H9 (cell line): ENCODE results near the gene TUBB2B. TPM values are rescaled to one million over a fixed set of nuclear protein-coding genes. Genes with fewer than 3 reads are reported as not detected.

Source experiments
- DNase-seq: peaks from one replicate; pipeline ENCODE4 v3.0.0-alpha.2; 2017
- H2AFZ ChIP-seq: one replicate; pipeline ENCODE4 v1.6.1; 2013; ENCODE audit warnings: mild to moderate bottlenecking, low read length, control low read depth, moderate library complexity
- H2AK5ac ChIP-seq: 2 replicates; pipeline ENCODE4 v1.6.1; 2013; ENCODE audit warnings: low read length, control low read depth, mixed read lengths; ENCODE audit not compliant: insufficient read length
- H2BK120ac ChIP-seq: one replicate; pipeline ENCODE4 v1.6.1; 2013; ENCODE audit warnings: low read depth, mild to moderate bottlenecking, low read length, control low read depth, inconsistent platforms; ENCODE audit not compliant: poor library complexity, severe bottlenecking
- H2BK12ac ChIP-seq: 2 replicates; pipeline ENCODE4 v1.6.1; 2013; ENCODE audit warnings: low read length, control low read depth, mixed read lengths, low read depth; ENCODE audit not compliant: insufficient read length
- H2BK15ac ChIP-seq: 2 replicates; pipeline ENCODE4 v1.6.1; 2013; ENCODE audit warnings: low read depth, low read length, control low read depth
- H2BK20ac ChIP-seq: one replicate; pipeline ENCODE4 v1.6.1; 2013; ENCODE audit warnings: low read depth, mild to moderate bottlenecking, low read length, control low read depth, inconsistent platforms; ENCODE audit not compliant: poor library complexity, severe bottlenecking
- H2BK5ac ChIP-seq: 2 replicates; pipeline ENCODE4 v1.6.1; 2013; ENCODE audit warnings: low read length, control low read depth, mixed read lengths; ENCODE audit not compliant: insufficient read length
- H3K14ac ChIP-seq: 2 replicates; pipeline ENCODE4 v1.6.1; 2013; ENCODE audit warnings: low read length, control low read depth; ENCODE audit not compliant: insufficient read depth
- H3K18ac ChIP-seq: 2 replicates; pipeline ENCODE4 v1.6.1; 2013; ENCODE audit warnings: low read depth, mild to moderate bottlenecking, mixed read lengths, low read length, control low read depth; ENCODE audit not compliant: insufficient read length
- H3K23ac ChIP-seq: 2 replicates; pipeline ENCODE4 v1.6.1; 2013; ENCODE audit warnings: low read length, control low read depth, mixed read lengths, low read depth; ENCODE audit not compliant: insufficient read length
- H3K23me2 ChIP-seq: 2 replicates; pipeline ENCODE4 v1.6.1; 2013; ENCODE audit warnings: low read depth, mild to moderate bottlenecking, mixed read lengths, low read length, control low read depth; ENCODE audit not compliant: insufficient read length, poor library complexity, severe bottlenecking
- H3K27ac ChIP-seq: 2 replicates; pipeline ENCODE4 v1.5.1; 2013; ENCODE audit warnings: low read length, control low read depth, mixed read lengths, low read depth; ENCODE audit not compliant: insufficient read length
- H3K27me3 ChIP-seq: 2 replicates; pipeline ENCODE4 v1.6.1; 2013; ENCODE audit warnings: low read length, control low read depth, inconsistent platforms; ENCODE audit not compliant: insufficient read depth
- H3K4ac ChIP-seq: 2 replicates; pipeline ENCODE4 v1.6.1; 2013; ENCODE audit warnings: low read depth, mild to moderate bottlenecking, control low read depth, inconsistent platforms, low read length, moderate library complexity
- H3K4me1 ChIP-seq: 2 replicates; pipeline ENCODE4 v1.6.1; 2013; ENCODE audit warnings: low read length, control low read depth, inconsistent platforms; ENCODE audit not compliant: insufficient read depth
- H3K4me2 ChIP-seq: 2 replicates; pipeline ENCODE4 v1.6.1; 2013; ENCODE audit warnings: low read length, control low read depth, mixed read lengths; ENCODE audit not compliant: insufficient read length, insufficient read depth
- H3K56ac ChIP-seq: 2 replicates; pipeline ENCODE4 v1.6.1; 2013; ENCODE audit warnings: low read depth, mild to moderate bottlenecking, mixed read lengths, low read length, control low read depth; ENCODE audit not compliant: insufficient read length
- H3K79me1 ChIP-seq: 2 replicates; pipeline ENCODE4 v1.6.1; 2013; ENCODE audit warnings: low read depth, mild to moderate bottlenecking, moderate library complexity, low read length, control low read depth, inconsistent platforms; ENCODE audit not compliant: insufficient read depth, poor library complexity, severe bottlenecking
- H3K79me2 ChIP-seq: 2 replicates; pipeline ENCODE4 v1.6.1; 2013; ENCODE audit warnings: low read length, control low read depth, inconsistent platforms; ENCODE audit not compliant: insufficient read depth
- H3K9ac ChIP-seq: 2 replicates; pipeline ENCODE4 v1.6.1; 2013; ENCODE audit warnings: low read length, control low read depth, mixed read lengths; ENCODE audit not compliant: insufficient read length; ENCODE audit errors: extremely low read depth
- H3K9me3 ChIP-seq: one replicate; pipeline ENCODE4 v1.6.1; 2013; ENCODE audit warnings: low read depth, low read length, inconsistent platforms; ENCODE audit not compliant: control insufficient read depth
- H3T11ph ChIP-seq: one replicate; pipeline ENCODE4 v1.6.1; 2013; ENCODE audit warnings: mild to moderate bottlenecking, low read length, control low read depth, inconsistent platforms
- H4K20me1 ChIP-seq: one replicate; pipeline ENCODE4 v1.6.1; 2013; ENCODE audit not compliant: control insufficient read depth, insufficient read length, insufficient read depth
- H4K5ac ChIP-seq: 2 replicates; pipeline ENCODE4 v1.6.1; 2013; ENCODE audit warnings: low read depth, mild to moderate bottlenecking, mixed read lengths, low read length, control low read depth; ENCODE audit not compliant: insufficient read length
- H4K8ac ChIP-seq: replicated peaks from 2 replicates; pipeline ENCODE4 v1.6.1; 2013; ENCODE audit warnings: low read length, control low read depth, mixed read lengths, low read depth; ENCODE audit not compliant: insufficient read length
- H4K91ac ChIP-seq: 2 replicates; pipeline ENCODE4 v1.6.1; 2013; ENCODE audit warnings: low read depth, mild to moderate bottlenecking, moderate library complexity, mixed read lengths, low read length, control low read depth; ENCODE audit not compliant: insufficient read length
- H3K27ac Mint-ChIP-seq, 3 experiments: 2 replicates in 2 of 3; 3 replicates in 1 of 3; pipeline ENCODE4 v1.8.0; 2020 to 2021; ENCODE audit warnings: mixed read lengths in 3 of 3, mild to moderate bottlenecking in 1 of 3, moderate library complexity in 1 of 3
- H3K27me3 Mint-ChIP-seq: 2 replicates; pipeline ENCODE4 v1.8.0; 2021; ENCODE audit warnings: low read depth, mild to moderate bottlenecking, moderate library complexity, mixed read lengths
- H3K36me3 Mint-ChIP-seq, 3 experiments: 2 replicates in 2 of 3; 3 replicates in 1 of 3; pipeline ENCODE4 v1.8.0; 2020 to 2021; ENCODE audit warnings: low read depth in 3 of 3, mixed read lengths in 3 of 3; ENCODE audit not compliant: insufficient read depth in 1 of 3
- H3K4me1 Mint-ChIP-seq, 2 experiments: 2 replicates each; pipeline ENCODE4 v1.8.0; 2020; ENCODE audit warnings: mixed read lengths in 2 of 2
- H3K4me3 Mint-ChIP-seq, 2 experiments: 2 replicates in 1 of 2; 3 replicates in 1 of 2; pipeline ENCODE4 v1.8.0; 2020 to 2021; ENCODE audit warnings: mild to moderate bottlenecking in 2 of 2, mixed read lengths in 2 of 2, moderate library complexity in 1 of 2
- H3K9me3 Mint-ChIP-seq, 2 experiments: 2 replicates in 1 of 2; 3 replicates in 1 of 2; pipeline ENCODE4 v1.8.0; 2020; ENCODE audit warnings: mild to moderate bottlenecking in 2 of 2, mixed read lengths in 2 of 2, moderate library complexity in 1 of 2
- CTCF ChIP-seq: fragments of 200-600 bp; sonication (generic); conservative IDR thresholded peaks from 3 replicates; pipeline ENCODE4 v1.8.0; 2021; ENCODE audit warnings: antibody characterized with exemption, mild to moderate bottlenecking
- WGBS: extraction: QIAGEN DNeasy Blood & Tissue Kit; methylation state at CpG from one replicate; pipeline ENCODE4 v1.1.7; 2013; ENCODE audit warnings: missing lambda C conversion rate, low lambda C conversion rate, mixed read lengths; ENCODE audit not compliant: insufficient read length; ENCODE audit errors: extremely low coverage; 5-methylcytosine and 5-hydroxymethylcytosine counted together
- total RNA-seq: library from RNA; stranded (reverse); gene quantifications from 2 replicates; pipeline ENCODE4 v1.2.1, GENCODE V29; 2021

Gene TUBB2B
- total RNA-seq, 1 experiment from 2014 or later: 320 TPM

DNA sequence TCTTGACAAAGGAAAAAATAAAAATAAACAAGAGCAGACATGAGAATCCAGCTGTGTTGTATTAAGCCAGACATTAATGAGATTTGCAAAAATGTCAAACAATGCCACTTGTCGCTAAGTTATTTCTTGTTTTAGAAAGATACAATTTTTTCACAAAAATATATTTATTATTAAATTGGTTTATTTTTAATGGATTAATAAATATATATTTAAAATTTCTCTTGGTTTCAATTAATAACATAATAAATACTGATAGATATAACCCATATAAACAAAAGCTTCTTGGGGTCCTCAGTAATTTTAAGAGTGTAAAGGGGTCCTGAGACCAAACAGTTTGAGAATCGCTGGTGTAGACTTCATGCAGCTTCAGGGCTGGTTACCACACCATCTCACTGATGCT, 26.1 kb downstream of the TUBB2B start:
- H4K20me1 ChIP-seq: no peaks in the 10 kb centered on the region
- H3K4me3 Mint-ChIP-seq: no peak overlapping the region
- no peak overlapping the region for H3K4ac ChIP-seq

More for the DNA sequence above, 26.1 kb downstream of the TUBB2B start:
- no peak overlapping the region for H4K91ac ChIP-seq
- no peak overlapping the region for H3K9ac ChIP-seq
- no peaks in the 10 kb centered on the region for H3K9me3 ChIP-seq
- H3K79me2 ChIP-seq: no peaks in the 10 kb centered on the region
- no peaks in the 10 kb centered on the region for H3K27me3 ChIP-seq
- no CpG with 5 or more reads among the region's 2 CpGs for whole genome bisulfite sequencing
- no peak overlapping the region for H3K18ac ChIP-seq
- Mint-ChIP-seq H3K9me3 (peaks cover 3 to 4% of the 10 kb centered on the region in 2 experiments; a peak in 4 of 5 replicates), H3K27me3 (no peaks in the 10 kb centered on the region), H3K4me1 (peaks cover 16 to 18% of the 10 kb centered on the region in 2 experiments), H3K36me3 (no peaks in the 10 kb centered on the region; a peak in 1 of 7 replicates), H3K27ac (no peak overlapping the region)
- TF ChIP-seq CTCF: no peak
- no peaks in the 10 kb centered on the region for H3K23me2 ChIP-seq
- H2AFZ ChIP-seq: no peak overlapping the region
- no peak overlapping the region for H4K8ac ChIP-seq
- no peak overlapping the region for H2BK15ac ChIP-seq
- no peak overlapping the region for H2BK12ac ChIP-seq
- DNase-seq: no peak
- no peak overlapping the region for H3K23ac ChIP-seq
- H3K56ac ChIP-seq: no peak overlapping the region
- no peak overlapping the region for H2AK5ac ChIP-seq
- no peak overlapping the region for H3K27ac ChIP-seq
- no peak overlapping the region for H3T11ph ChIP-seq
- H2BK5ac ChIP-seq: no peak overlapping the region
- H2BK20ac ChIP-seq: no peak overlapping the region
- H3K14ac ChIP-seq: no peak overlapping the region
- no peak overlapping the region for H2BK120ac ChIP-seq
- no peak overlapping the region for H4K5ac ChIP-seq
- H3K79me1 ChIP-seq: no peaks in the 10 kb centered on the region
- H3K4me1 ChIP-seq: peaks cover 6% of the 10 kb centered on the region
- no peak overlapping the region for H3K4me2 ChIP-seq
